ENCODE data around the gene PLCXD1.
"Not testable (repeated sequence)": the region's sequence is repeated elsewhere in the genome, so short reads cannot be mapped to it uniquely, and the experiment has no call there.

The PLCXD1 gene

DNA sequence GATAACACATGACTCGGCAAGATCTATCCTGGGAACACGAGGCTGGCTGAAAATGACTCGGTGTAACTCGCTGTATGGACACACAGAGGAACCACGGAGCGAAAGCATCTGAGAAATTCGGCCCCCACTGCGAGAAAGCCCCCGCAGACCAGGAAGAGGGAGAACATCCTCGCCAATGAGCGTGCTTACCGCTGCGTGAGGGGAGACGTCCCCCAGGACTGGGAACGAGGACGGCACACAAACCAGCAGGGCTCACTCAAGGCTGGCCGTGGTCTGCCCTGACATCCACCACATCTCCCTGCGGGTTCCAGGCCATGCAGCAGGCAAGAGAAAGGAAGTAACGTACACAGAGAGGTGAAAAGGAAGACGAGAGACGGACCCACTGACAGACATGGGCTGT is 55.0 kb downstream of the PLCXD1 start:
- DNase-seq, result no peak

DNA sequence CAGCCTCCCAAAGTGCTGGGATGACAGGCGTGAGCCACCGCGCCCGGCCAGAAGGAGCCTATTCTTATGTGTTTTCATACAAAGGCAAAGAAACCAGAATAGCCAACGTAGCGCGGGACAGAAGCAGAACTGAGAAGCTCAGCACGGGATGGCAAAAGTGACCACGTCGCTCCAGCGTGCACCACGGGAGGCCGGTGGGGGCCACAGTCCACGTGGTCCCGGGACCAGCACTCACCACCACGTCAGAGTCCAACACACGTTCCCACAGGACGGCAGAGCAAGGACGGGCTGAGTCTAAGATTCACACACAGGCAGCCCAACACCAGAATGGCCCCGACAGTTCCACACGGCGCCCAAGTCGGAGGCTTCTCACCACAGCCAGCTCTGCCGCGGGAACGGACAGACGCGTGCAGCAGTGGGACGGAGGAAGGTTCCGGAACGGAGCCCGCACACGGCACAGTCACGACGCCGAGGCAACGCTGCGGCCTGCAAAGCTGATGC is 56.2 kb downstream of the PLCXD1 start:
- no peak for DNase-seq

DNA sequence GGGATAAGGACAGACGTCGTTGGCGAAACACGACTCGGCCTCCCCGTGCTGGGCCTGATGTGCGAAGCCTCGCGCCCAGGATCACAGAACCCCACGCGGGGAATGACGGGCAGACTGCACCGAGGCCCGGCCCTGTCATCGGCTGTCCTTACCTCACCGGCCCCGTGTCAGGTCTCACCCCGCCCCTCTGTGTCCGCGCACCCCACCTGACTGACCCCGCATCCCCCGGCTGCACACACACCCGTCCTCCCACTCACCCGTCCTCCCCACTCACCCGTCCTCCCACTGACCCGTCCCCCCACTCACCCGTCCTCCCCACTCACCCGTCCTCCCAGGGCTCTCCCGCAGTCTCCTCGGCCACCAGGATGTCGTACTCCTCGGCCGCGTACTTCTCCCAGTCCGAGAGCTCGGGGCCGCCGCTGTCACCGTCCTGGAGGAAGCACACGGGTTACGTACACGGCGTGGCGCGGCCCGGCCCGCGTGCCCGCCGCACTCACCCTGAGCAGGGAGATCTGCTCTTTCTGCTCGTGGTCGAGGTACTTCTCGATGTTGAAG is 57.2 kb downstream of the PLCXD1 start:
- no peak for DNase-seq

DNA sequence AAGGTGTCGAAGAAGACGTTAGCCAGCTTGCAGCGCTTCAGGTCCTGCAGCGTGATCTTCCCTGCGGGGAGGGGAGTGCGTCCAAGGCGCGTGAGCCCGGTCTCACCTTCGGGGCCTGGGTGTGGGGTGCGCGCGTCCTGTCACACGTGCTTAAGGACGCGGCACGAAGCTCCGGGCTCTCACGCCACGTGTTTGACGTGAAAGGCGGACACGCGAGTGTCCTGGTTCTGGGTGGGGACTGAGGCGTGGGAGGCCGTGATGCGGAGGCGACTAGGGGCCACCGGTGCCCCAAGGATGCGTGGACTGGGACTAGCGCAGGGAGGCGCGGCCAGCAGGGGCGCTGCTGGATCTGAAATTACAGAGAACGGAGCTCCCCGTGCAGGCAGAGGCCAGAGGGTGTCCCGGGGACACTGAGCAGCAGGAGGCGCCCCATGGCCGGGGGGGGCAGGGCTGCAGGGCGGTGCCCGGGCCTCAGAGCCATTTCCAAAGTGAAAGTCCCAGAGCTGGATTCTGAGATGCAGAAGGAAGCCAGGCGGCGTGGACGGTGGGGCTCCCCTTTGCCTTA is 57.7 kb downstream of the PLCXD1 start:
- no peak for DNase-seq

DNA sequence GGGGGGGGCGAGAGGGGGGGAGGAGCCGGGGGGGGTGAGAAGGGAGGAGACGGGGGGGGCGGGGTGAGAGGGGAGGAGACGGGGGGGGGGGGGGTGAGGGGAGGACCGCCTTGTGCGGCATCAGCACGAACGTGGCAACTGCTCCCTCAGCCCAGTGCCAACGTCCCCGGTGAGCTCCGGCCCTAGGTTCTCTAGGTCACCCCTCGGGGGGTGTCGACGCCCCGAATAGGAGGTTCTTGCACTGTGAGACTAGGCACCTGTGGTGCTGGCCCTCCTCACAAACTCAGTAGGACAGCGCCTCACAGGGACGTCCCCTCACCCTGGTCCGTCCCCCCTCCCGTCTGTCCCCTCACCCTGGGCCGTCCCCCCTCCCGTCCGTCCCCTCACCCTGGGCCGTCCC is 58.9 kb downstream of the PLCXD1 start:
- no peak for DNase-seq

DNA sequence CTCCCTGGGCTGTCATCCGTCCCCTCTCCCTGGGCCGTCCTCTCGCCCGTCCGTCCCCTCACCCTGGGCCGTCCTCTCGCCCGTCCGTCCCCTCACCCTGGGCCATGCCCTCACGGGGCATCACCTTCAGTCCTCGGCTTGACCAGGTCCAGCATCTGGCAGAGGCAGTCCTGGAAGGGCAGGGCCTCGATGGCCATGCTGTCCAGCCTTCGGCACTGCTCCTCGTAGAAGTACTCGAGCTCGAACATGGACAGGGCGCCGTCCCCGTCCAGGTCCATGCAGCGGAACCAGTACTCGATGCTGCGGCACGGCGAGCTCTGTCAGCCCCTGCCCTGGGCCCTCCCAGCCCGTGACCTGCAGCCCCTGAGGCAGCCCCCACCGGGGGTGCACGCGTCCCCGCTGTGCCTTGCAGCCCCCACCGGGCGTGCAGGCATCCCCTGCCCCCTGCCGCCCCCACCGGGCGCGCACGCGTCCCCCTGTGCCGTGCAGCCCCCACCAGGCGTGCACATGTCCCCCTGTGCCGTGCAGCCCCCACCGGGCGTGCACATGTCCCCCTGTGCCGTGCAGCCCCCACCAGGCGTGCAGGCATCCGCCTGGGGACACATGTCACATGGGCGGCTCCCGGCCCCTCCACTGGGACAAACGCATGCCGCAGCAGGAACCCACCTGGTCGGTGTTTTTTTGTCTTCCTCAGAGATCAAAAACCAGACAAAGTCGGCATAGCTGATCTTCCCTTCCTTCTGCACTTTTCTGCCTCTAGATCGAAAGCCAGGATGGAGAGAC is 59.7 kb downstream of the PLCXD1 start:
- DNase-seq, result no peak

DNA sequence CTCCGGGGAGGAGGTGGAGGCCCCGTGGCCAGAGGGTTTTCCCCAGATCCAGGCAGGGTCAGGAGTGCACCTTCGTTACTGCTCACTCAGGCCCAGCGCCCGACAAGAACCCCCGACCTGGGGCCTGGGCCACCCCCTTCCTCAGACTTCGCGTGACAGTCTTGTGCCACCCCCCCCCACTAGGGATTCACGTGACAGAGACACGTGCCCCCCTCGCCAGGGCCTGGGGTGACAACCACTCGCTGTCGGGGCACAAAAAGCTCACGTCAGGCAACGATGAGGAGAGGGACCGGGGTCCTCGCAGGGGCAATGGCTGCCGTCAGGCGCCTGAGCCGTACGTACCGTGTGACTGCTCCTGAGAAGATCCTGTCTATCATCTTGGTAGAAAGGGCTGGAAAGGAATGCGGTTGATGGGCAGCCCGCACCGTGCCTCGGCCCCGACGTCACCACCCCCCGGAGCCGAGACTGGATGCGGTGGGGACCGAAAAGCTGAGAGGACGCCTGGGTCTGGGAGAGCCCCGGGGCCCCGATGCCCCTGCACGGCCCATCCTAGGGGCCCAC is 60.4 kb downstream of the PLCXD1 start:
- no peak for DNase-seq

DNA sequence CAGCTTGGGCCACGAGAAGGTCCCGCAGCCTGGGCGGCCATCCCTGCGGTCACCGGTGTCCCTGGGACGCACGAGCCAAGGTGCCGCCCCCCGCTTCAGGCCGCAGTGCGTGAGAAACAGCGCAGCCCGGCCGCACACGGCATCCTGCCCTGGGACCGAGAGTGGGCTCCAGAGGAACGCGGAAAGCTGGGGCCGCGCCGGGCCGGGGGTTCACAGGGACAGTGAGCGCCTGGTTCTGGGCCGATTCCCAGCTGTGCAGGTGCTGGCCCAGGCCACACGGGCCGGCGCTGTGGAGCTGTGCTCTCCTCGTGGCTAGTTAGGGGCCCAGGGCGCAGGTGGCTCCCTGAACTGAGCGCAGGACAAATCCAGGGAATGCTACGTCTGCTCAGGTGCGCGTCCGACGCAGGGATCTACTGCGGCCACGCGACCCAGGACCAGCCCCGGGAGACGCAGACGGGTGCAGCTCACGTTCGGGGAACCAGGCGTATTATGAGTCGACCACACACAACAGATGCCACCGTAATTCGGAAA is 63.3 kb downstream of the PLCXD1 start:
- DNase-seq, result no peak

DNA sequence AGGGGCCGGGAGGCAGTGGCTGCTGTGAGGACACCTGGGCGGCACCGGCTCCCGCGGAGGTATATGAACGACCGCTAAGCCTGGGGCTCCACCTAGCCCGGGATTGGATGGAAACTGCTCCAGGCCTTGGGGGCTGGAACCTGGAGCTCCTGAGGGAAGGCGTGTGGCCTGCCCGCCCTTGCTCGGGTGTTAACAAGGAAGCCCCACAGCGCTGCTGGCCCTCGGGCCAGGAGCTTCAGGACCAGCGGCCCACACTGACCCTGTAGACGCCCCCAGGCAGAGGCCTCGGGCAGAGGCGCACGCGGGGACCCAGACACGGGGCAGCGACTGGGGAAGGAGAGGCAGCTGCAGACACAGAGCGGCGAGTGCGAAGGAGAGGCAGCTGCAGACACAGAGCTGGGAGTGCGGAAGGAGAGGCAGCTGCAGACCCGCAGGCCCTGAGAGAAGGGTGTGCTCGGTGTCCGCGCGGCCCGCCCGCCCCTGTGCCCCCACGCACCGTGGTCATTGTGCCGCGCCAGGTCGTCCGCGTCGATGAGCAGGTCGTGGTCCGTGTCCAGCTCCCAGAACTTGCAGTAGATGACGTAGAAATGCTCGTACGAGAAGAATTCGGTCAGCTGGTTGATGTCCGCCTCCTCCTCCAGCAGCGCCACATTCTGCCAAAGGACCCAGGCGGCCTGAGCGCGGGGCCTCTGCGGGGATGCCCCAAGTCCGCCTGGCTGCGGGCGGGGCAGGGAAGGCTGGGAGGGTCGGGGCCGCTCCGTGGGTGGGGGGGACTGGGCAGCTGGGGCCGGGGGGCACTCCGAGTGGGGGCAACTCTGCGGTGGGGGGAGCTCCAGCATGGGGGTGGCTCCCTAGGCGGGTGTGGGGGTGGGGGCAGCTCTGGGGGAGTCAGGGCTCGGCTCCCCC is 64.1 kb downstream of the PLCXD1 start:
- DNase-seq, result no peak

DNA sequence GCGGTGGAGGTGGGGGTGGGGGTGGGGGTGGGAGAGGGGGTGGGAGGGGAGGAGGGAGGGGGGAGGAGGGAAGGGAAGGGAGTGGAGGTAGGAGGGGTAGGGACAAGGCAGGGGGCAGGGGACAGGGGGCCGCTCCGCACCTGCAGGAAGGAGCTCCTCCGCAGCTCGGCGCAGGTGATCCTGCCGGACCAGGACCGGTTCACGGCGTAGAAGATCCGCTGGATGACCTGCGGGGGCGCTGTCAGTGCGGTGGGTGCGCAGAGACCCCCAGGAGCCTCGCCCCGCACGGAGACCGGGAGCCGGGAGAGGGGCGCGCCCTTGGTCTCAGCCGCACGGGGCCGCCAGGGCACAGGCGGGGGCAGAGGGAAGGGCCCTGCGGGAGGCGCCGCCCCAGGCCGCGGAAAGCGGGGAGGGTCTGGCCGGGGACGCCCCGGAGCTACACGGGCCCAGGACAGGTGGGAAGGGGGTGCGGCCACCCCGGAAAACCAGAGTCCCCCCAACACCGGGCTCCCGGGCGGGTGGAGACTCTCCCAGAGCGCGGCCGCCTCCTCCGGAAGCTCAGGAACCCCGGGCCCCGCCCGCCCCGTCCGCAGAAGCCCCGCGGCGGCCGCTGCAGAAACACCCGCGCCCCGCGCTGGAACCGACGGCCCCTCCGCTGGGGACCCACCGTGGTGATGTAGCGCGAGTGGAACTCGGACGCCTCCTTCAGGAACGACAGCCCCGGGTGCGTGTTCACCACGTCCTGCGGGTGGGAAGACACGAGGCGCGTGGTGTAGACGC is 65.0 kb downstream of the PLCXD1 start:
- DNase-seq, result no peak

DNA sequence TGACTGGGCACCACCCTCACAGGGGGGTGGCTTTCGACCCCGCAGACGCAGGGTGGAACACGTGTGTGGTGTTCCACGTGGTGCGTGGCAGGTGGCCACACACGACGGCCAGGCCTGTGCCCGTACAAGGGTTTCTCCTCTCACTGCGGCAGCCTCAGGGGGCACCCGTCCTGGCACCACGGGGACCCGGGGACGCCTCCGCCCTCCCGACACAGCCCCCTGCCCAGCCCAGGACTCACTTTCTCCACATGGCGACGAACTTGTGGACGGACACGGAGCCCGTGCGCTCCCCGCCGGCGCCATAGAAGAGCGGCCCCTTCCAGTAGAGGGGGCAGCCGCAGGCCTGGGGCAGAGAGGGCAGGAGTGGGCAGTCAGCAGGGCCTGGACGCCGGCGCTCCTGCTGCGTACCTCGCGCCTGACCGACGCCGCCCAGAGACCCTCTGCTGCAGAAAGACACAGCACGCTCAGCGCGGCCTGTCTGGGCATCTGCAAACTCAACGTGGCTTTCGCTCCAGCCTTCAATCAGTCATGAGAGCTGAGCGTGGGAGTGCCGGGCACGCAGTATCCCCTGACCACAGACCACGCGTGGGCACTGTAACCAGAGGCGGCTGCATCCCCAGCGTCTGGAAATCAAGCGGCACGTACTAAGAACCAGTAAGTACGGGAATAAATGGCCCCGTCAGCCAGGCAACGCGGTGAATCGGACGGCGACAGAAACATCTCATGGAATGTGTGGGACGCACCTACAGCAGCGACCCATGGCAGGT is 66.4 kb downstream of the PLCXD1 start:
- DNase-seq, result no peak

DNA sequence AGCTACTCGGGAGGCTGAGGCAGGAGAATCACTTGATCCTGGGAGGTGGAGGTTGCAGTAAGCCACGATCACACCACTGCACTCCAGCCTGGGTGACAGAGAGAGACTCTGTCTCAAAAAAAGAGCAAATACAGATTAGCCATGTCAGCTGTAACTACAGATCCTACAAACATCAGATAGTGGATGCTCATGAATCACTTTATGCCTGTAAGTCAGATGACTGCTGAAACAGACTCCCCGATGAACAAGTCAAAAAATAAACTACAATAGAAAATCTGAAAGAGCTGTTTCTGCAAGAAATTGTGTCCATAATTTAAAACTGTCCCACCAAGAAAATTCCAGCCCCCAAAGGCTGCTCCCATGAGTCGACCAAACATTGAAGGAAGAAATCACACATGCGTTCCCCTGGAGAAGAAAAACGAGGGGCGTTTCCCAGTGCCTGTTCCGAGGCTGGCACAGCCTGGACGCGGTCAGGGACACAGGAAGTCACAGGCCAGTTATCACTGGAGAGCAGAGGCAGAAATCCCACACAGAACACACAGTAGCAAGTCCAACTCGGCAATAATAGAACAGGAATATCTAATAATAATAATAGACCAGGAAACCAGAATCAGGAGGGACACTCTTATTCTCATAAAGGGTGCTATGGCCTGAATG is 67.4 kb downstream of the PLCXD1 start:
- no peak for DNase-seq

DNA sequence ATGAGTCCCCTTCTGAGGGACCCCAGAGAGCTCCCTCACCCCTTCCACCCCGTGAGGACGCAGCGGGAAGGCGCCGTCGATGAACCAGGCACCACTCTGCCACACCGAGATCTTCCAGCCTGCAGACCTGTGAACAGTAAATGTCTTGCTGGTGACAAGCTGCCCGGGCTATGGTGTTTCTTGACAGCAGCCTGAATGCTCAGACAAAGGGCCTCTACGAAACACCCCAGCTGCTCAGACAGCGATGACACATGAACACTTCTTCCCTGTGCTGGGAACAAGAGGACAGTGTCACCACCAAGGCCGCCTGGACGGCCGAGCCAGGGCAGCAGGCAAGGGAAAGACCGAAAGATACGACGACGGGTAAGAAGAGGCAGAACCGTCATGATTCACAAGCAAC is 68.0 kb downstream of the PLCXD1 start:
- DNase-seq, result no peak

DNA sequence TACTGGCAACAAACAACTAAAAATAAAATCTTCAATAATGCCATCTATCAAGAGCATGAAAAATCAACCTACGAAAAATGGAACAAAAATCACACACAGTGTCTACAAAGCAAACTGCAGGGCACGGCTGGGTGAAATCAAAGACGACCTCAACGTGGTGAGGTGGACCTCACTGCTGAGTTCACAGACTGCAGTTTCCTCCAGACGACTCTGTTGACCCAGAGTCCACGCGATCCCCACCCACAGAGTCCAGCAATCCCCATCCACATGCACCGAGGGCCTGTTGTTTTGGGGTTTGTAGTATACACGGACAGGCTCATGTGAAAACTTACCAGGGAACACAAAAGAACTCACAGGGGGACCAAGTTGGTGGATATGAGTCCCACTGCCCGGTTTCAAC is 68.5 kb downstream of the PLCXD1 start:
- DNase-seq, result no peak

DNA sequence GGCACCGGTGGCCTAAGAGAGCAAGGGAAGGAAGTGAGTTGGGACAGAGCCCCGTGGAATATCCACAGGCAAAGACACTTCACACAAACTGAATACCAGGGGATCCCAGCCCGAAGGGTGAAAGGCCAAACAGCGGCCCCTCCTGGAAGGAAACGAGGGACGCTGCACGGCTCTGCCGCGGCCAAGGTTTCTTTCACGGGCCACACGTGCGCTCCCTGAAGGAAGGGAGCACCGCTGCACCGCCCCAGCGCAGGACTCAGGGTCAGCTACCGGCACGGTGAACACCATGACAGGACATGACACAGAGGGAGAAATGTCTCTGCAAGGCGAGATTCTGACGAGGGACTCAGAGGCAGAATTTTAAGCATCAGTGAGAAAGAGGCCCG is 69.0 kb downstream of the PLCXD1 start:
- DNase-seq, result no peak

DNA sequence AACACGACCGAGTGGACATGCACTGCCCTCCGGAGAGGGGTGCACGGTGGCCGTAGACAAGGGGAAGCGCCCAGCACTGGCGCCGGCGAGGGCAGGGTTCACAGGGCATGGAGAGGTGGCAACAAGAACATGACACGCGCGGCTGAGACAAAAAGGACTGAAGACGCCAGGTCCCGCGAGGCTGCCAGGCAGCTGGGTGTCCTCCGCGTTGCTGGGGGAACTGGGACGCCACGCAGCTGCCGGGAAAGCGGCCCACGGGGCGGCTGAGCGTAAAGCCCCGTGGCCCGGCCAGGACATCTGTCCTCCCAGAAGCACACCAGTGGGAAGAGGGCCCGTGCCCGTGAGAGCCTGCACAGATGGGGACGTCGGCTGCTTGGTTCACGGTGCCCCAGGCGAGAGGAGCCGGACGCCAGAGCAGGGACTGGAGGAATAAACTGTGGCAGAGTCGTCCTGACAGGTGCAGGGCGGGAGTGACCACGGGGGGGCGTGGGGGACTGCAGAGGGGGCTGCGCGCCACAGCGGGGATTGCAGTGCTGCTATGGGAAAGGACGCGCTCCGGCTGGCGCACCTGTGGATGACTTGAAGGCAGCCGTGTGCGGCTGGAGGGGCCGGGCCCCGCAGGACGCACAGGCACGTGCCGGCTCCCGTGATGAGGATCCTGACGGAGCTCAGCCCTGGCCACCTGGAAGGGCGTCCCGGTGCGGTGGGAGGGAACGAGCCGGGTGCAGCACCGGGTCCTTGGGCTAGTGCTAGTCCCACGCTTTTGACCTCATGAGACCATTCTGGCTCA is 69.5 kb downstream of the PLCXD1 start:
- no peak for DNase-seq

DNA sequence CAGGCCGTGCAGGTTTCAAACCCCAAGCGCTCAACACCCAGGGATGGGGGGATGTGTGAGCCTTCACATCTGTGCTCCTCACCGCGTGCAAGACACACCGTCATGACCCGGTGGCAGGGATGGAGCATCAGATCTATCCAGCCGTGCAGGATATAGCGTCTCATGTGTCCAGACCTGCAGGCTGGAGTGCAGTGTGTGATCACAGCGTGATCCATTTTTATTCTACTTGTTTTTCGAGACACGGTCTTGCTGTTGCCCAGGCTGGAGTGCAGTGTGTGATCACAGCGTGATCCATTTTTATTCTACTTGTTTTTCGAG is 70.1 kb downstream of the PLCXD1 start:
- not testable (repeated sequence) for DNase-seq

DNA sequence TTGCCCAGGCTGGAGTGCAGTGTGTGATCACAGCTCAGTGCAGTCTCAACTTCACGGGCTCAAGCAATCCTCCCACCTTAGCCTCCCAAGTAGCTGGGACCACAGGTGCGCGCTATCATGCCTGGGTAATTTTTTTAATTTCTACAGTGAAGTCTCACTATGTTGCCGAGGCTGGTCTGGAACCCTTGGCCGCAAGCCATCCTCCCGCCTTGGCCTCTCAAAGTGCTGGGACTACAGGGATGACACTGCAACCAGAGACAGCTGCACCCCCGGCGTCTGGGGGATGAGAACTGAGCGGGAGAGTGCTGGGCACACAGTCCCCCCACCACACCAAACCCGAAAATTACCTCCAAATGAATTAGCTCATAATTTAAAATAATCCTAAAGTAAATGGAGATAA is 70.6 kb downstream of the PLCXD1 start:
- DNase-seq, result no peak

DNA sequence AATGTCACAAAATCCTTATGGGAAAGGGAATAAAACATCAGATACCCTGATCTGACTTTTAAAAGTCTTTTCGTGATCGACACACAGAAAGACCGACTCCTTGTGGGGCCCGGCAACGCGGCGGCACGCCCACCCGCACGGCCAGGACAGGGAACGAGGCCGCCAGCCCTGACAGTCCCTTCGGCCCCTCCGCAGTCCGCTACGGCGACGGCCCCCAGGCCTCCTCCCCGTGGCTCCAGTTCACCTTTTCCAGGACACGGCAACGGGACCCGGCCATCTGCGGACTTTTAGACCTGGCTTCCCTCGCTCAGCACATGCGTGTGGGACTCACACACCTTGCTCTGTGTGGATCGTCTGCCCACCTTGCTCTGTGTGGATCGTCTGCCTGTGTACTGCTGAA is 71.0 kb downstream of the PLCXD1 start:
- no peak for DNase-seq

Measured in activated CD4-positive, alpha-beta T cell treated with anti-CD3 and anti-CD28 coated beads, Interleukin-2, amount 50 U/mL, for 16 hours (primary cell).